ENCODE measurements around the gene ZFHX3.

The ZFHX3 gene

DNA sequence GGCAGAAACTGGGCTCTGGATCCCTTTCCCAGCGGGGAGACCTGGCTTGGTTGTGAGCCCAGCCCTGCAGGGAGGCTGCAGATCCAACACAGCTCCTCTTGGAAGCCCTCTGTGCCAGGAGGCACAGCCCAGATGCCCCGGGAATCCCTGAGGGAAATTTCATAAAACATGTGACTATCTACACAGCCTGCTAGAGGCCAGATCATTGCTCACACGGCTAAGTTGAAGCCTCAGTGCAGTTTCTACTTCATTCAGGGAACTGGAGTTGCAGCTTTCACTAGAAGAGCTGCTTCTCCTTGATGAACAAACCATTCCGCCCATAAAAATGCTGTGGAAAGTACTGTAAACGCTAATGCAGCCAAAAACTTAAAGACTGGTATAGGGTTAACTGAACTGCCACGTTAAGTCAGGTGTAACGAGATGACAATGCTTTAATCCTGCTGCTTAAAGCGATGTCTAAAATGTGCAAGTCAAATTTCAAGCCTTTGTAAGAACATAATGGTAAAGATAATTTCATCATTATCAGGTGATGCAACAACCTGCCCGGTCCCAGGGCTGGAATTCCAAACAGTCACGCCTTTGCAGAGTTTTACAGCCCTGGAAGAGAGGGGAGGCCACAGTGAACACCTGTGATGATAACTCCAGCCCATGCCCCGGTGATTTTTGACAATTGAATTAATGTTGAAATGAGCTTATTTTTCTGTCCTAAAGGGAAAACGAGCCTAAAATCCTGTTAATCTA is 172.5 kb downstream of the ZFHX3 start:
- no peak for DNase-seq (ENCODE audit: low spot score)

GRCh38 chr16:72873853-72874252 is 174.1 kb downstream of the ZFHX3 start:
- DNase-seq (ENCODE audit: low spot score) = no peak

DNA sequence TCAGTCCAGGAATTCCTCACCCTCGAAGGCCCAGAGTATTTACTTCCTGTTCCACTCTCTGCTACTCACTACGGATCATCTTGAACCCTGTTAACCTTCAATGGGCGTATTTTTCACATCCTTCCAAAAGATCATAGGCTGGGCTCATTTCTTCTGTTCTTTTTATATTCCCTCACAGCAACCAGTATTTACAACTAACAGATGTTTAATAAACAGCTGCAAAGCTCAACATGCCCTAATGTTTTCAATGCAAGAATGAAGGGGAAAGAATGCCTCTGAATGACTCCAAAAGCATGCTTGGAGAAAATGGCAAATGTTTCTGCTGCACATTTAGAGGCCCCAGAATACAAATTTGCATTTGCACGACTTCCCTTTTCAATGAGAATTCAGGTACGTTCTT is 174.9 kb downstream of the ZFHX3 start:
- no peak for DNase-seq (ENCODE audit: low spot score)

GRCh38 chr16:72865835-72866234 is 182.1 kb downstream of the ZFHX3 start:
- no peak for DNase-seq (ENCODE audit: low spot score)

DNA sequence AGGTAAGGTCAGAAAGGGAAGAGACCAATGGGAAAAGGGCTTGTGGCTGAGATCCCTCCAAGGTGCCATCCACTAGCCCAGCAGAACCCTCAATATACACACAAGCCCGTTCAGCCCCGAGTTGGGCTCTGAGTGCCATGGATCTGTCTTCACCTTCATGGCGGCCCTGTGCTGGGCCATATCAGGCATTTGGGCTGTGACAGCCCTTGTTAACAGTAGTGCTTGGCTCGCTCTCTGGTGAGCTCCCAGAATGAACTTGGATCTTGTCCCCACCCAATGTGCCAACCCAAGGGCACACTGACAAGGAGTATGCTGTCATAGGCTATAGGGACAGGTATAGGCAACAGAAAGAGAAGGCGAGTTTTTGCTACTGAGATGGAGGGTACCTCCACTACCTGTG is 182.7 kb downstream of the ZFHX3 start:
- DNase-seq (ENCODE audit: low spot score) = no peak

GRCh38 chr16:72864130-72864833 is 183.6 kb downstream of the ZFHX3 start:
- no peak for DNase-seq (ENCODE audit: low spot score)

DNA sequence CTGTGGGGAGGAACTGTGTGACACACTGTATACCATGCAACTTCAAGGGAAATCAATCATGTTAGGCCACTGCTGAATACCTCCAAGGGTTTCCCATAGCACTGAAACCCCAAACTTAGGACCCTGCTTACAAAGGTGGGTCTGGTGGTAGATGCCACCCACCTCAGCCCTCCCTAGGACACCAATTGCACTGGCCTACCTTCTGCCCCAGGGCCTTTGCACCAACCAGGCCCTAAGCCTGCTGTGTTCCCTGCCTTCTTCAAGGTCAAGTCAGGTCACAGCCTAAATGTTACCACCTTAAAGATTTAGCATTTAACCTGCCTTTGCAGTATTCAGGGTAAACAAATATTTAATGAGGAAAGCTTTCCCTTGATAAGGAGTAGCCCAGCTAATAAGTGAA is 185.8 kb downstream of the ZFHX3 start:
- DNase-seq (ENCODE audit: low spot score) = no peak

- DNase-seq (ENCODE audit: low spot score) = no peak
Measured at GRCh38 chr16:72860726-72861562, 187.0 kb downstream of the ZFHX3 start.

DNA sequence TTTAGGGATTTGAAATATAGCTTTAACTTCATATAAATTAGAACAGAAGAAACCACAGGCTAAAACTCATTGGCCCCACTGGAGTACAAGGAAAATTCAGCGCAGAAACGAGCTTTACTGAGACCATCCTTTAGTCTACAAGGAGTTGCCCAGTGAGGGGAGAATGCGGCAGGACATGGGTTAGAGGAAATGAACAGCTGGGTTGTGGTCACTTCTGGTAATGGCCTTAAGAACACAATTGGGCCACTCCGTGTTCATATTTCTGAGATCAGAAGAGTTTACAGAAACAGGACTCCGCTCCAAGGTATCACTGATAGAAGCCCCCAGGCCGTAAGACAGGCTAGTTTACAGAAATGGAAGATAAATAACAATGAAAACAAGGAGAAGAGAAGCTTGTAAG is 188.3 kb downstream of the ZFHX3 start:
- no peak for DNase-seq (ENCODE audit: low spot score)

- no peak for DNase-seq (ENCODE audit: low spot score)
Measured at GRCh38 chr16:72858665-72859493, 189.0 kb downstream of the ZFHX3 start.

DNA sequence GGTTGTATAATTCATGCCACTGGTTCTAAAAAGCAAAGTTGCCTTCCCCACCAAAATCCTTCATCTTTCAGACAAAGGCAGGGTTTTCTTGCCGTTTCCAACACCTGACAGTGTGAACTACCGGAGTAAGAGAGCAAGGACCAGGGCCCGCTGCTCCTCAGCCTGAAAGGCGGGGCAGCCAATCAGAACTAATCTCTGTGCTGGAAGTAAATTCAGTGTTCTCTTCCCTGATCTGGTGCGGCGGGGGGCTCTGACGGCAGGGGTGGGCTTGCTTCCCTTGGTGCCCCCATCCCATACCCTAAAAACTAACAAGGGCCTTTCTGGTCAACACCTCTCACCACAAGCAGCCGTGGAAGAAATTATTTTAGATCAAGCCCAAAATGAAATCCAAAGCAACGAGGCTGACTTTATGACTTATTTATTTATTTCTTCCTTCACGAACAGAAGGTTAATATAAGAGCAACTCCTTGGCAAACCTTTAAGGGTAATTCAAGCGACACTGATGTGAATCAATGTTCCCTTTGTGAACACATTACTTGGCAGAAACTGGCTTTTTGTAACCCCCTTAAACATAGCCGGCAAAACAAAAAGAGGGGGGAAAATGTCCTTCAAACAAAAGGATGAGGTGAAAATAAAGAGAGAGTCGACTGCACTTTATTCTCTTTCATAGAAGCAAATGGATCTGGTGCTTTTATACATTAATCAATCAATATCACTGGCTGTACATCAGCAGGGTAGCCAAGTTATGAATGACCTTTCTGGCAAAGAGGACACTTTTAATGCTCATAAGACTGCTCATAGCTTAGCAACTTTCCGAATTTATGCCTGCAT is 189.9 kb downstream of the ZFHX3 start:
- no peak for DNase-seq (ENCODE audit: low spot score)

- DNase-seq (ENCODE audit: low spot score) = peak; percentile 10
Measured at GRCh38 chr16:72856797-72857196, 191.1 kb downstream of the ZFHX3 start.

- DNase-seq (ENCODE audit: low spot score) = no peak
Measured at GRCh38 chr16:72854267-72854959, 193.5 kb downstream of the ZFHX3 start.

GRCh38 chr16:72853575-72854266 is 194.2 kb downstream of the ZFHX3 start:
- DNase-seq (ENCODE audit: low spot score) = no peak

GRCh38 chr16:72852421-72852820 is 195.5 kb downstream of the ZFHX3 start:
- DNase-seq (ENCODE audit: low spot score) = no peak

DNA sequence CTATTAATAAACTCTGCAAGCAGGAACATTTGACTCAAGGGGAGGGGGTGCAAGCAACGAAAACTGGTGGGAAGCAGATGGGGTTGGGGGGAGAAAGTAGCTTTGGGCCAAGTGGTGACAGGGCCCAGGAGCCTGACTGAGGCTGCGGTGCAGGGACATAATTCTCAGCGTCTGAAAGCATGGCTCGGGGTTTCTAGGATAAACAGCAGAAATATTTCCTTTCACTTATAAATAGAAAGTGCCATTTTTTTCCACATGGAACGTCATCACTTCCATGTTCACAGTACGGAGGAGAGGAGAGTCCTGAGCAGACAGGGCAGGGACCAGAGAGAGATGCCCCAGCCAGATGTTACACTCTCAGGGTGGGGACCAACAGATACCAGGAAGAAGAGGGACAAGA is 197.1 kb downstream of the ZFHX3 start:
- DNase-seq (ENCODE audit: low spot score) = no peak

DNA sequence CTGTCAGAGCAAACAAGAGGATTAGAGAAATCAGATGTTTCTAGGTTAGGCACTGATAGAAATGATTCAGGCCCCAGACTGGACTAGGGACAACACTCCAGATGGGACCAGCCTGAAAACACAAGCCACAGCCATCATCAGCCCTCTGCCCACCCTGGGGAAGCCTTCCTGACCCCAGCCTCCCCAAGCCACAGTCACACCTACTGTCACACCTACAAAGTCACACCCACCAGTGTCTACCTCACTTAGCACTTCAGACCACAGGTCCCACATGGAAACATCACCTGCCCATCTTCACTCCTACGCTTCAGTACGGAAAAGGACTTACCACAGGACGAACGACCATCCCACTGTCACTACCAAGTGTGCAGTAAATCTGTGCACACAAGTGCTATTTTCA is 197.9 kb downstream of the ZFHX3 start:
- no peak for DNase-seq (ENCODE audit: low spot score)

DNA sequence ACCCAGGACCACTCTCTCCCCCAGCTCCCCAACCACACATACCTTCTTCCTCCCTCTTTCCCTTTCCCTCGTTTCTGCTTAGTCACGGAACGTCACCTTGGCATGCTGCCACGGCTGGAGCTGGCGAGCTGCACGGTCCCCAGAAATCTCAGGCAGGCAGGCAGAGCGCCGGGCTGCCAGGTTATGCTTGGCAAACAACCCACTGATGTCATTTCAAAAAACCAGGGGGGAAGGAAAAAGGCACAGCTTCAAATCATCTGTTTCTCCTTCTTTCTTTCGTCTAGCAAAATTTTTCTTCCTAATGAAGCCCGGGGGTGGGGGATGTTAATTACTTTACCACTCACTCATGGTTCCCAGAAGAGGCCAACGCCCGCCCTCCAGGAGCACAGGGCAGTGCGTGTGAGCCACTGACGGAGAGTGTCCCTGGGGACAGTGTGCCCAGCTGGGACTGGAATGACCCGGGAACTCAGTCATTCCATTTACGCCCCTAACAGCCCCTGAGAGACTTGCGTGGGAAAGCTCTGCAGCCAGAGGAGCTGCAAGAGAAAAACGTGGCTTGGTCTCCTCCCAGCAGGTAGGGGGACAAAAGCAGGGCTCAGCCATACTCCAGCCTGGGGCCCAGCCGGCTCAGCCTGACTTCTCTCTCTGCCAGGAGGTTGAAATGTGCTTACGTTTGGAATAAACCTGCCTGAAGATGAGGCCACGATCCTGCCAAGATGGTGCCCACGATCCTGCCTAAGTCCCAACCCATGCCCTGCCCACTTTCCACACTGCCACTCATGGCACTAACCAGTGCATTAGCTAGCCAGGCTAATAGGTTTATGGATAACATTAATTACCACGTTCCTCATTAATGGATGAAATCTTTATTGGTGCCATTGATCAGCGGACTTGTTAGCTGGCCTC is 198.9 kb downstream of the ZFHX3 start:
- no peak for DNase-seq (ENCODE audit: low spot score)

GRCh38 chr16:72848028-72848400 is 199.9 kb downstream of the ZFHX3 start:
- no peak for DNase-seq (ENCODE audit: low spot score)
